SK-N-SH (cell line): Measurements from ENCODE around the gene USP10. TPM values are rescaled to one million over a fixed set of nuclear protein-coding genes. Genes with fewer than 3 reads are reported as not detected.
"Not testable (repeated sequence)": the region's sequence is repeated elsewhere in the genome, so short reads cannot be mapped to it uniquely, and the experiment has no call there.

Experiments used
- CTCF ChIA-PET: fragments of 300-600, 350-600 bp; formaldehyde crosslinking; extraction: SDS; loops from one replicate; lab custom pipeline; 2021; lab: Yijun Ruan, JAX
- POLR2A ChIA-PET: fragments of 350-600 bp; sonication (Branson Sonifier 250); formaldehyde crosslinking; extraction: SDS; loops from one replicate; lab custom pipeline; 2020; ENCODE audit warnings: antibody characterized with exemption, inconsistent platforms; lab: Yijun Ruan, JAX
- DNase-seq: peaks from one replicate; pipeline ENCODE4 v3.0.0; 2012
- H2AFZ ChIP-seq: fragments of 200-600 bp; sonication (generic); 2 replicates; pipeline ENCODE4 v1.8.1; 2016; ENCODE audit warnings: antibody characterized with exemption, mild to moderate bottlenecking, low read depth
- H3F3A ChIP-seq: fragments of 200-600 bp; sonication (generic); replicated peaks from 2 replicates; pipeline ENCODE3; 2016; ENCODE audit warnings: antibody characterized with exemption, mild to moderate bottlenecking; ENCODE audit not compliant: insufficient read depth
- H3K27ac ChIP-seq, 2 experiments: fragments of 200-500 bp in 1 of 2; fragments of 200-600 bp in 1 of 2; sonication (Bioruptor generic) in 1 of 2; sonication (generic), shearing (Covaris generic) in 1 of 2; 2 replicates each; pipeline versions ENCODE4 v1.5.1 to v1.6.1; 2014 to 2016; ENCODE audit warnings: low read depth in 2 of 2, inconsistent platforms in 1 of 2, low read length in 1 of 2, mild to moderate bottlenecking in 1 of 2, mixed read lengths in 1 of 2
- H3K27me3 ChIP-seq: fragments of 200-600 bp; sonication (generic), shearing (Covaris generic); 2 replicates; pipeline ENCODE4 v1.6.1; 2016; ENCODE audit warnings: mixed run types; ENCODE audit not compliant: insufficient read depth
- H3K36me3 ChIP-seq, 2 experiments: fragments of 200-500 bp in 1 of 2; fragments of 200-600 bp in 1 of 2; sonication (Bioruptor generic) in 1 of 2; sonication (generic) in 1 of 2; replicated peaks in 1 of 2; 2 replicates each; pipeline versions ENCODE3 to v1.5.1; 2014 to 2016; ENCODE audit warnings: low read length in 1 of 2, mild to moderate bottlenecking in 1 of 2; ENCODE audit not compliant: insufficient read depth in 2 of 2, control insufficient read depth in 1 of 2
- H3K4me1 ChIP-seq, 2 experiments: fragments of 200-500 bp in 1 of 2; fragments of 200-600 bp in 1 of 2; sonication (Bioruptor generic) in 1 of 2; sonication (generic), shearing (Covaris generic) in 1 of 2; 2 replicates each; pipeline versions ENCODE4 v1.5.1 to v1.6.1; 2014 to 2016; ENCODE audit warnings: low read depth in 1 of 2, low read length in 1 of 2, mixed run types in 1 of 2; ENCODE audit not compliant: insufficient read depth in 2 of 2, control insufficient read depth in 1 of 2
- H3K4me2 ChIP-seq: fragments of 200-600 bp; sonication (generic), shearing (Covaris generic); 2 replicates; pipeline ENCODE4 v1.6.1; 2017; ENCODE audit warnings: mixed run types
- H3K4me3 ChIP-seq, 2 experiments: fragments of 200-500 bp in 1 of 2; fragments of 200-600 bp in 1 of 2; sonication (Bioruptor generic) in 1 of 2; sonication (generic), shearing (Covaris generic) in 1 of 2; 2 replicates each; pipeline versions ENCODE4 v1.5.1 to v1.8.1; 2014 to 2016; ENCODE audit warnings: low read depth in 2 of 2, inconsistent platforms in 1 of 2, low read length in 1 of 2, mild to moderate bottlenecking in 1 of 2, mixed read lengths in 1 of 2, moderate library complexity in 1 of 2
- H3K79me2 ChIP-seq: fragments of 200-600 bp; sonication (generic); 2 replicates; pipeline ENCODE4 v1.8.1; 2017; ENCODE audit warnings: mild to moderate bottlenecking; ENCODE audit not compliant: insufficient read depth
- H3K9ac ChIP-seq: fragments of 200-600 bp; sonication (generic); 2 replicates; pipeline ENCODE4 v1.6.1; 2017; ENCODE audit warnings: mixed run types
- H3K9me2 ChIP-seq: fragments of 200-600 bp; sonication (generic); 2 replicates; pipeline ENCODE4 v1.6.1; 2017; ENCODE audit warnings: mixed run types
- H3K9me3 ChIP-seq: fragments of 200-600 bp; sonication (generic); 2 replicates; pipeline ENCODE4 v1.6.1; 2017; ENCODE audit warnings: mixed run types, mild to moderate bottlenecking, moderate library complexity
- H4K20me1 ChIP-seq: fragments of 200-600 bp; sonication (generic); 2 replicates; pipeline ENCODE4 v1.6.1; 2017; ENCODE audit warnings: mild to moderate bottlenecking, mixed run types; ENCODE audit not compliant: insufficient read depth
- CHD2 ChIP-seq: fragments of 150-350 bp; IDR thresholded peaks from 2 replicates; pipeline ENCODE4 v1.6.1; 2018; ENCODE audit warnings: low read length; ENCODE audit not compliant: partially characterized antibody
- FOSL2 ChIP-seq: IDR thresholded peaks from 2 replicates; pipeline ENCODE4 v1.4.0; 2012; ENCODE audit warnings: low read depth, mild to moderate bottlenecking, moderate library complexity, borderline replicate concordance
- FOXJ3 ChIP-seq: sonication (generic); formaldehyde crosslinking; IDR thresholded peaks from 2 replicates; pipeline ENCODE4 v1.5.1; 2020; ENCODE audit warnings: mild to moderate bottlenecking, missing genetic modification reagents
- FOXM1 ChIP-seq: IDR thresholded peaks from 2 replicates; pipeline ENCODE4 v1.4.0; 2012; ENCODE audit warnings: low read depth, mild to moderate bottlenecking
- MAX ChIP-seq: IDR thresholded peaks from 2 replicates; pipeline ENCODE4 v1.4.0; 2012; ENCODE audit warnings: low read depth
- MEF2A ChIP-seq: IDR thresholded peaks from 2 replicates; pipeline ENCODE4 v1.4.0; 2012; ENCODE audit warnings: low read depth, borderline replicate concordance
- MXI1 ChIP-seq: IDR thresholded peaks from 2 replicates; pipeline ENCODE4 v1.6.1; 2012; ENCODE audit warnings: mild to moderate bottlenecking, low read depth, low read length, improper control_type of control experiment
- NRF1 ChIP-seq: IDR thresholded peaks from 2 replicates; pipeline ENCODE4 v1.6.1; 2012; ENCODE audit warnings: low read depth, mild to moderate bottlenecking, low read length
- PBX3 ChIP-seq: IDR thresholded peaks from 2 replicates; pipeline ENCODE4; 2012
- POLR2AphosphoS5 ChIP-seq: IDR thresholded peaks from 2 replicates; pipeline ENCODE4 v1.6.1; 2012; ENCODE audit warnings: low read depth, low read length
- RAD21 ChIP-seq: IDR thresholded peaks from 2 replicates; pipeline ENCODE4 v1.6.1; 2012; ENCODE audit warnings: mild to moderate bottlenecking, low read length
- RCOR1 ChIP-seq: fragments of 150-350 bp; IDR thresholded peaks from 2 replicates; pipeline ENCODE4 v1.6.1; 2017; ENCODE audit warnings: antibody characterized with exemption, low read length
- REST ChIP-seq: IDR thresholded peaks from 2 replicates; pipeline ENCODE4 v1.6.1; 2012; ENCODE audit warnings: mild to moderate bottlenecking, low read depth, low read length, moderate library complexity
- RFX5 ChIP-seq: IDR thresholded peaks from 2 replicates; pipeline ENCODE4 v1.6.1; 2012; ENCODE audit warnings: mild to moderate bottlenecking, improper control_type of control experiment, low read length
- SIN3A ChIP-seq: IDR thresholded peaks from 2 replicates; pipeline ENCODE4 v1.6.1; 2012; ENCODE audit warnings: low read depth, mild to moderate bottlenecking, low read length, moderate library complexity, borderline replicate concordance
- TAF1 ChIP-seq: IDR thresholded peaks from 2 replicates; pipeline ENCODE4 v1.6.1; 2012; ENCODE audit warnings: low read depth, mild to moderate bottlenecking, low read length, moderate library complexity, borderline replicate concordance
- TCF12 ChIP-seq: IDR thresholded peaks from 2 replicates; pipeline ENCODE4 v1.4.0; 2012
- TEAD4 ChIP-seq: IDR thresholded peaks from 2 replicates; pipeline ENCODE4 v1.4.0; 2012; ENCODE audit warnings: mild to moderate bottlenecking, borderline replicate concordance; ENCODE audit not compliant: insufficient read depth
- USF1 ChIP-seq: IDR thresholded peaks from 2 replicates; pipeline ENCODE4 v1.4.0; 2012; ENCODE audit warnings: low read depth, borderline replicate concordance
- YY1 ChIP-seq: IDR thresholded peaks from 2 replicates; pipeline ENCODE4 v1.4.0; 2012; ENCODE audit warnings: low read depth, mild to moderate bottlenecking
- ZBTB33 ChIP-seq: IDR thresholded peaks from 2 replicates; pipeline ENCODE4 v1.4.0; 2012; ENCODE audit warnings: low read depth, borderline replicate concordance
- WGBS: methylation state at CpG from one replicate; pipeline ENCODE4 v1.1.6; 2017; ENCODE audit warnings: low lambda C conversion rate; 5-methylcytosine and 5-hydroxymethylcytosine counted together
- polyA plus RNA-seq, 3 experiments: library from polyadenylated mRNA; depleted of rRNA; stranded (reverse); fragments of >200 nt; gene quantifications; 2 replicates each; pipeline ENCODE4 v1.2.3, GENCODE V29; 2012

USP10 gene
- polyA plus RNA-seq, 1 of the 3 experiments (the other 2 are of a cell fraction), result 49.2 TPM

- no peak for TF ChIP-seq ZBTB33
- peak; percentile 66 for TF ChIP-seq MXI1
- TF ChIP-seq TCF12, result peak; percentile 72
- TF ChIP-seq FOXJ3, result no peak
- no peak for TF ChIP-seq RAD21
- no peak for TF ChIP-seq CHD2
- TF ChIP-seq PBX3, result peak; percentile 40
- no peak for TF ChIP-seq MEF2A
- TF ChIP-seq YY1, result no peak
- 0 out of 2 replicates have a peak, but pooled peaks have one; percentile 4 for TF ChIP-seq NRF1
- TF ChIP-seq FOSL2, result peak; percentile 87
- 0 out of 2 replicates have a peak, but pooled peaks have one; percentile 71 for TF ChIP-seq SIN3A
- TF ChIP-seq USF1, result no peak
- TF ChIP-seq RCOR1, result peak; percentile 56; the same call in 1 of the 2 replicates
- TF ChIP-seq REST, result no peak
- no peak; the same call in 1 of the 2 replicates for TF ChIP-seq POLR2AphosphoS5
- TF ChIP-seq TAF1, result peak; percentile 58; the same call in 1 of the 2 replicates
- no peak for TF ChIP-seq RFX5
- TF ChIP-seq FOXM1, result no peak
- TF ChIP-seq TEAD4, result peak; percentile 26; the same call in 1 of the 2 replicates
- TF ChIP-seq MAX, result peak; percentile 39
These were observed 30.8 kb downstream of the USP10 start (continued) for GRCh38 chr16:84730406-84731106.

- peaks cover 39% of the 10 kb centered on the region for H3F3A ChIP-seq
- peak overlapping the region in 1 of 2 experiments; percentile 91; a peak in 2 of 4 replicates for H3K27ac ChIP-seq
- H3K27me3 ChIP-seq, H3K9ac ChIP-seq, DNase-seq, H2AFZ ChIP-seq, H4K20me1 ChIP-seq, H3K9me3 ChIP-seq, POLR2A ChIA-PET, H3K9me2 ChIP-seq, H3K4me3 ChIP-seq: not testable (repeated sequence)
- 0 out of 2 replicates have a peak overlapping the region, but pooled peaks have one; percentile 9 for H3K4me2 ChIP-seq
- WGBS, result 97% methylated on average over 13 of the region's 13 CpGs
- peaks cover 28 to 43% of the 10 kb centered on the region in 2 experiments; a peak in 3 of 4 replicates for H3K4me1 ChIP-seq
- CTCF ChIA-PET, result interaction anchor here (0.8 to 17.6 kb wide), 8 partner anchors 10 to 238 kb away, joined by 3 to 275 read pairs (median 17); partner anchors contain the start of gene COTL1
- peaks cover 9 to 19% of the 10 kb centered on the region in 2 experiments for H3K36me3 ChIP-seq
- peaks cover 93% of the 10 kb centered on the region for H3K79me2 ChIP-seq
These were observed 32.5 kb downstream of the USP10 start for GRCh38 chr16:84732332-84732673.
